Osteocyte (in vitro differentiated cells): ENCODE results near the gene CCNQ. TPM values are rescaled to one million over a fixed set of nuclear protein-coding genes. Genes with fewer than 3 reads are reported as not detected.

ENCODE experiments used
- DNase-seq: peaks from one replicate; pipeline ENCODE4 v3.0.0; 2021; ENCODE audit warnings: mixed read lengths; ENCODE audit not compliant: unreplicated experiment; ENCODE audit errors: extremely low spot score
- H3K27ac Mint-ChIP-seq: one replicate; pipeline ENCODE4 v1.8.0; 2021; ENCODE audit warnings: mild to moderate bottlenecking, mixed read lengths; ENCODE audit not compliant: unreplicated experiment
- H3K27me3 Mint-ChIP-seq: one replicate; pipeline ENCODE4 v1.8.0; 2021; ENCODE audit warnings: mixed read lengths; ENCODE audit not compliant: unreplicated experiment
- H3K36me3 Mint-ChIP-seq: one replicate; pipeline ENCODE4 v1.8.0; 2021; ENCODE audit warnings: mixed read lengths; ENCODE audit not compliant: unreplicated experiment
- H3K4me1 Mint-ChIP-seq: one replicate; pipeline ENCODE4 v1.8.0; 2021; ENCODE audit warnings: mixed read lengths; ENCODE audit not compliant: unreplicated experiment
- H3K4me3 Mint-ChIP-seq: one replicate; pipeline ENCODE4 v1.8.0; 2021; ENCODE audit warnings: mild to moderate bottlenecking, moderate library complexity, mixed read lengths; ENCODE audit not compliant: unreplicated experiment
- H3K9me3 Mint-ChIP-seq: one replicate; pipeline ENCODE4 v1.8.0; 2021; ENCODE audit warnings: mixed read lengths; ENCODE audit not compliant: unreplicated experiment
- CTCF ChIP-seq: fragments of 200-600 bp; sonication (generic); IDR thresholded peaks from 2 replicates; pipeline ENCODE4 v1.5.0; 2021; ENCODE audit warnings: antibody characterized with exemption, mild to moderate bottlenecking, moderate library complexity
- total RNA-seq: library from RNA; stranded (reverse); gene quantifications from 2 replicates; pipeline ENCODE4 v1.2.1, GENCODE V29; 2021

The CCNQ gene
- total RNA-seq, 1 donor from 2014 or later: 16.0 TPM

GRCh38 chrX:153645151-153645550 is 46.2 kb upstream of the CCNQ start:
- no peak for DNase-seq
- no peak overlapping the region for H3K27ac Mint-ChIP-seq
- H3K9me3 Mint-ChIP-seq: no peaks in the 10 kb centered on the region
- H3K4me1 Mint-ChIP-seq: peaks cover 8% of the 10 kb centered on the region
- no peak overlapping the region for H3K4me3 Mint-ChIP-seq
- TF ChIP-seq CTCF: no peak
- peaks cover 31% of the 10 kb centered on the region for H3K27me3 Mint-ChIP-seq
- H3K36me3 Mint-ChIP-seq: no peaks in the 10 kb centered on the region

- Mint-ChIP-seq H3K27me3 (peaks cover 31% of the 10 kb centered on the region), H3K4me1 (peaks cover 8% of the 10 kb centered on the region), H3K9me3 (no peaks in the 10 kb centered on the region), H3K4me3 (no peak overlapping the region), H3K36me3 (no peaks in the 10 kb centered on the region), H3K27ac (no peak overlapping the region)
- no peak for TF ChIP-seq CTCF
- DNase-seq: no peak
These were observed 45.6 kb upstream of the CCNQ start for GRCh38 chrX:153644356-153645125.

GRCh38 chrX:153643431-153644351 is 44.8 kb upstream of the CCNQ start:
- no peak overlapping the region for H3K27ac Mint-ChIP-seq
- peak; percentile 38 for TF ChIP-seq CTCF
- H3K27me3 Mint-ChIP-seq: peaks cover 30% of the 10 kb centered on the region
- H3K4me1 Mint-ChIP-seq: peaks cover 8% of the 10 kb centered on the region
- no peak for DNase-seq
- H3K4me3 Mint-ChIP-seq: peak overlapping the region; percentile 55
- H3K36me3 Mint-ChIP-seq: no peaks in the 10 kb centered on the region
- H3K9me3 Mint-ChIP-seq: no peaks in the 10 kb centered on the region

- no peak overlapping the region for H3K27ac Mint-ChIP-seq
- H3K4me3 Mint-ChIP-seq: peak overlapping the region; percentile 45
- no peaks in the 10 kb centered on the region for H3K9me3 Mint-ChIP-seq
- H3K27me3 Mint-ChIP-seq: peaks cover 26% of the 10 kb centered on the region
- DNase-seq: no peak
- H3K4me1 Mint-ChIP-seq: peaks cover 8% of the 10 kb centered on the region
- H3K36me3 Mint-ChIP-seq: no peaks in the 10 kb centered on the region
- no peak for TF ChIP-seq CTCF
These were observed 43.9 kb upstream of the CCNQ start for GRCh38 chrX:153642655-153643430.
